Prostate gland (tissue), 2 donors: Measurements from ENCODE around the gene PNMA1. TPM values are rescaled to one million over a fixed set of nuclear protein-coding genes. Genes with fewer than 3 reads are reported as not detected.

ENCODE experiments used
- DNase-seq: peaks from one replicate; pipeline ENCODE4 v3.0.0-alpha.2; 2019; ENCODE audit warnings: low spot score
- H3K27ac ChIP-seq, 2 donors: fragments of 200-600 bp; sonication (generic); 2 replicates each; pipeline ENCODE4 v1.5.1; 2017 to 2019
- H3K27me3 ChIP-seq: fragments of 200-600 bp; sonication (generic); replicated peaks from 2 replicates; pipeline ENCODE4 v1.5.1; 2019; ENCODE audit not compliant: insufficient read depth
- H3K36me3 ChIP-seq, 2 donors: fragments of 200-600 bp; sonication (generic); 1 replicate in 1 of 2; 2 replicates in 1 of 2; pipeline versions ENCODE4 v1.5.1 to v1.8.1; 2017 to 2019
- H3K4me1 ChIP-seq: fragments of 200-600 bp; sonication (generic); replicated peaks from 2 replicates; pipeline ENCODE4 v1.5.1; 2019
- H3K4me3 ChIP-seq, 2 donors: fragments of 200-600 bp; sonication (generic); 2 replicates each; pipeline ENCODE4 v1.5.1; 2017 to 2019
- H3K9me3 ChIP-seq: fragments of 200-600 bp; sonication (generic); 2 replicates; pipeline ENCODE4 v1.5.1; 2017
- CTCF ChIP-seq, 4 experiments: fragments of 200-600 bp in 2 of 4; fragments of 450-650 bp in 2 of 4; sonication (generic) in 2 of 4; IDR thresholded peaks; 1 replicate in 3 of 4; 2 replicates in 1 of 4; pipeline ENCODE4 v1.5.1; 2016 to 2019; ENCODE audit warnings: antibody characterized with exemption in 4 of 4, mild to moderate bottlenecking in 2 of 4, moderate library complexity in 2 of 4
- POLR2A ChIP-seq: fragments of 450-650 bp; IDR thresholded peaks from one replicate; pipeline ENCODE4 v1.6.1; 2016; ENCODE audit warnings: antibody characterized with exemption, mild to moderate bottlenecking
- POLR2AphosphoS5 ChIP-seq: sonication (generic); formaldehyde crosslinking; IDR thresholded peaks from one replicate; pipeline ENCODE4 v1.6.1; 2017; ENCODE audit warnings: antibody characterized with exemption
- WGBS: methylation state at CpG from one replicate; pipeline ENCODE4 v1.1.5; 2018; 5-methylcytosine and 5-hydroxymethylcytosine counted together
- intact Hi-C: fragments of 100-400 bp; cut with DNase I; formaldehyde crosslinking; loops from one replicate; pipeline ENCODE4 v1.14.2; 2022
- total RNA-seq, 2 donors: library from RNA; depleted of rRNA; stranded (reverse); fragments of >200 nt; gene quantifications; one replicate each; pipeline ENCODE4 v1.1.0, GENCODE V29; 2016

Gene PNMA1
- total RNA-seq, 2 donors from 2014 or later = 18.6 to 62.7 TPM

DNA sequence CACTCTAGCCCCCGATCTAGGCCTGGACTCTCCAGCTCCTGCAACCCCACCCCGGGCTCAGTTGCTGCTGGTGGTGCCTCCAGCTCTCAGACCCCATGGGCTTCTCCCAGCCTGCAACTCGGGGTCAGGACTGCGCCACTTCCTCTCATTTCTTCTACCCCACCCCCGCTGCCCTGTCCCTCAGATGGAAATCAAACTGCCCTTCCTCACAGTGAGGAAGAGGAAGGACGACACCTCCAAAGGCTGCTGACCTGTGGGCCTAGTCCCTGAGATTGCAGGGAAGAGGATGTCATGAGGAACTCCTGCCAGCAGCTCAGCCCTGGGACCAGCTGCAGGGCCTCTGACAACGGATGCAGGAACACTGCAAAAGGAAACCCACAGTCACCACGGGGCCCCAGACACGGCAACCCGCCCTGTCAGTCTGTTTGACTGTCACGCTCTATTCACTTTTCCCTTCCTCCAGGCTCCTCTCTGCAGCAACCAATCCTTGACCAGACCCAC is 29.3 kb upstream of the PNMA1 start:
- Histone ChIP-seq H3K36me3 (peaks cover 0 to 17% of the 10 kb centered on the region in 2 donors), H3K27ac (peak overlapping the region in 1 of 2 donors; percentile 82), H3K4me1 (peaks cover 80% of the 10 kb centered on the region), H3K27me3 (no peaks in the 10 kb centered on the region), H3K4me3 (no peak overlapping the region), H3K9me3 (no peaks in the 10 kb centered on the region)
- no peak for DNase-seq
- 42% methylated on average over 11 of the region's 11 CpGs for WGBS
- TF ChIP-seq CTCF (IDR thresholded peaks at IDR 0.05) = no peak
- TF ChIP-seq POLR2AphosphoS5 = no peak
- intact Hi-C loops = no loop called here

- no peak for TF ChIP-seq POLR2A
- peak overlapping the region; percentile 61 to 82 for H3K27ac ChIP-seq
- no peak overlapping the region for H3K4me3 ChIP-seq
- WGBS = 77% methylated on average over 6 of the region's 6 CpGs
- H3K27me3 ChIP-seq = no peaks in the 10 kb centered on the region
- peaks cover 79% of the 10 kb centered on the region for H3K4me1 ChIP-seq
- no peaks in the 10 kb centered on the region for H3K9me3 ChIP-seq
- H3K36me3 ChIP-seq = peaks cover 0 to 20% of the 10 kb centered on the region in 2 donors
- no peak for DNase-seq
- intact Hi-C loops = no loop called here
These were observed 28.5 kb upstream of the PNMA1 start for GRCh38 chr14:73742520-73743238.

DNA sequence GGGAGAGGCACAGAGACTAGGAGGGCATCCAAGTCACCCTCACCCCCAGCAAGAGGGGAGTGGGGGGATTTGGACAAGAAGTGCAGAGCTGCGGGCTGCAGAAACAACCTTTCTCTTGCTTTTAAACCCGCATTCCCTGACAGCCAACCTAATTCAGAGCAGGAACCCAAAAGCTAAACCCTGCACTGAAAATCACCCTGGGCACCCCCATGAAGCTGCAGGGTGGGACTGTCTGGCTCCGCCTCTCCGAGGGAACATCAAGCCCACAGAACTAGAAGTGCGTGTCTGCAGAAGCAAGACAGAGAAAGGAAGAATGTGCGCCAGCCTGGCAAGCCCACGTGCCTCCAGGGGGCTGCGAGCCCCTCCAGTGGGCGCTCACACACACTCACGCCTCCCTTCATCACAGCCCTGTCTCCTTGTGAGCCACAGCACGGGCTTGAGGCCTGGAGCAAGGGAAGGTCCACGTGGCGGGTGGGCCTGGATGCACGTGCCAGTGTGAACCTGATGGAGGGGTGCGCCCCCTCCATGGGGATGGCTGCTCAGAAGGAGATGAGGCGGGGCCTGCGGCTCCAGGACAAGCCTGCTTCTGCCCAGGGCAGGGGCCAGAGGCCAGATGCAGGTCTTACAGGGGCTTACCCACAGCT is 27.8 kb upstream of the PNMA1 start:
- H3K4me3 ChIP-seq = peak overlapping the region in 1 of 2 donors; percentile 16
- intact Hi-C loops = no loop called here
- peaks cover 0 to 20% of the 10 kb centered on the region in 2 donors for H3K36me3 ChIP-seq
- peak overlapping the region; percentile 61 to 82 for H3K27ac ChIP-seq
- WGBS = 24% methylated on average over 17 of the region's 17 CpGs
- H3K4me1 ChIP-seq = peaks cover 72% of the 10 kb centered on the region
- H3K27me3 ChIP-seq = no peaks in the 10 kb centered on the region
- H3K9me3 ChIP-seq = no peaks in the 10 kb centered on the region
- TF ChIP-seq CTCF (IDR thresholded peaks at IDR 0.05) (no peak), POLR2A (no peak), POLR2AphosphoS5 (no peak)
- DNase-seq = no peak

- Histone ChIP-seq H3K27me3 (no peaks in the 10 kb centered on the region), H3K27ac (peak overlapping the region; percentile 61 to 82), H3K4me1 (peaks cover 67% of the 10 kb centered on the region), H3K4me3 (peak overlapping the region in 1 of 2 donors; percentile 16), H3K36me3 (peaks cover 0 to 20% of the 10 kb centered on the region in 2 donors), H3K9me3 (no peaks in the 10 kb centered on the region)
- 1% methylated on average over 12 of the region's 12 CpGs for WGBS
- TF ChIP-seq POLR2AphosphoS5 (peak; percentile 30), POLR2A (no peak), CTCF (IDR thresholded peaks at IDR 0.05) (peak in 1 of 4 experiments; percentile 12)
- intact Hi-C loops = no loop called here
- no peak for DNase-seq
These were observed 27.2 kb upstream of the PNMA1 start for GRCh38 chr14:73741386-73741875.

DNA sequence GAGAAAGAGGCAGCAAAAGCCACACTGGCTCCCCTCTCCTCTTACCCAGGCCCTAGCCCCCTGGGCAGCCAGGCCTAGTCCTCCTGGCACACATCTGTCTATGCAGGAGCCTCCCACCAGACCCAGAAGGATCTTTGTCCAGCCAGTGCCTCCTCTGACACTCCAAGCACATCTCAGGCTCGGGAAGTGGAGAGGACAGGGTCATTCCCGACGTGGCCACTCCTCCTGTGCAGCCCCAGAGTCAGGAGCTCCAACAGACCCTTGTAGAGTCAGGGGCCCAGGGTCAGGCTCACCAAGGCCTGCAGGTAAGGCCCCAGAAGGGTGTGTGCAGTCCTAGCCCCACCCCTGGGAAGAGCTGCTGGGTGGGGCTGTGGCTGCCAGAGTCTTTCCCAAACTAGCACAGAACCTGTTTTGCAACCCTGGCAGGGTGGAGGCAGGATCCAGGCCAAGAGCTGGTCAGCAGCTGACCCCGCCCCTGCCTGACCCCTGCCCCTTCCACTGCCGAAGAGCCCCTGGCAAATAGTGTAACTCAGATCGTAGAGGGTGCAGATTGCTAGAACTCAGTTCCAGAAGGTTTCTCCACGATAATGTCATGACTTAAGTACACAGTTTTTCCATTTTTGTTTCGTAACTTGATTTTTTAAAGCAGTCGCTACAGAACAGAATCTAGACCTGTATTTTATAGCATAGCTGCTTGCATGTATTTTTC is 26.6 kb upstream of the PNMA1 start:
- peaks cover 61% of the 10 kb centered on the region for H3K4me1 ChIP-seq
- intact Hi-C loops = no loop called here
- H3K27me3 ChIP-seq = no peaks in the 10 kb centered on the region
- TF ChIP-seq POLR2A (no peak), POLR2AphosphoS5 (peak; percentile 89)
- peak; percentile 92 for DNase-seq
- H3K9me3 ChIP-seq = no peaks in the 10 kb centered on the region
- 4% methylated on average over 9 of the region's 9 CpGs for WGBS
- peak overlapping the region; percentile 61 to 82 for H3K27ac ChIP-seq
- H3K4me3 ChIP-seq = peak overlapping the region in 1 of 2 donors; percentile 16
- H3K36me3 ChIP-seq = peaks cover 0 to 20% of the 10 kb centered on the region in 2 donors
